ENCODE measurements around the gene COX11.

The COX11 gene

GRCh38 chr17:54945671-54946070 is 22.8 kb downstream of the COX11 start:
- DNase-seq: no peak
- Histone ChIP-seq H2AFZ (ENCODE audit: low read length) (no peak overlapping the region), H3K4me2 (ENCODE audit: low read depth, low read length) (no peak overlapping the region), H3F3A (ENCODE audit: insufficient read depth, low read length) (no peaks in the 10 kb centered on the region), H3K27ac (ENCODE audit: low read length) (no peak overlapping the region), H3K27me3 (replicated peaks; ENCODE audit: insufficient read depth, low read length) (no peaks in the 10 kb centered on the region), H3K4me3 (ENCODE audit: low read length) (no peak overlapping the region), H3K36me3 (replicated peaks; ENCODE audit: insufficient read depth, low read length) (no peaks in the 10 kb centered on the region), H4K20me1 (ENCODE audit: insufficient read depth, low read length) (no peaks in the 10 kb centered on the region), H3K4me1 (ENCODE audit: low read length) (no peaks in the 10 kb centered on the region), H3K9me2 (replicated peaks; ENCODE audit: insufficient read depth, low read length) (no peaks in the 10 kb centered on the region), H3K9ac (ENCODE audit: low read length) (no peak overlapping the region), H3K9me3 (replicated peaks; ENCODE audit: insufficient read depth, low read length) (no peaks in the 10 kb centered on the region), H3K79me2 (ENCODE audit: low read length) (no peaks in the 10 kb centered on the region)
- TF ChIP-seq CTCF (IDR thresholded peaks at IDR 0.05; ENCODE audit: low read length) (no peak), EZH2 (optimal IDR thresholded peaks at IDR 0.05; ENCODE audit: low read depth, low read length) (no peak)

GRCh38 chr17:54945231-54945630 is 23.2 kb downstream of the COX11 start:
- H3K4me3 ChIP-seq (ENCODE audit: low read length): no peak overlapping the region
- H3K27ac ChIP-seq (ENCODE audit: low read length): no peak overlapping the region
- no peaks in the 10 kb centered on the region for H4K20me1 ChIP-seq (ENCODE audit: insufficient read depth, low read length)
- H3F3A ChIP-seq (ENCODE audit: insufficient read depth, low read length): no peaks in the 10 kb centered on the region
- H3K9me3 ChIP-seq (replicated peaks; ENCODE audit: insufficient read depth, low read length): no peaks in the 10 kb centered on the region
- no peak overlapping the region for H3K9ac ChIP-seq (ENCODE audit: low read length)
- H3K27me3 ChIP-seq (replicated peaks; ENCODE audit: insufficient read depth, low read length): no peaks in the 10 kb centered on the region
- no peak for DNase-seq
- no peaks in the 10 kb centered on the region for H3K36me3 ChIP-seq (replicated peaks; ENCODE audit: insufficient read depth, low read length)
- no peak for TF ChIP-seq EZH2phosphoT487 (IDR thresholded peaks at IDR 0.05; ENCODE audit: low read length)
- TF ChIP-seq EZH2 (optimal IDR thresholded peaks at IDR 0.05; ENCODE audit: low read depth, low read length): no peak
- TF ChIP-seq CTCF (IDR thresholded peaks at IDR 0.05; ENCODE audit: low read length): no peak
- H3K9me2 ChIP-seq (replicated peaks; ENCODE audit: insufficient read depth, low read length): no peaks in the 10 kb centered on the region
- no peaks in the 10 kb centered on the region for H3K79me2 ChIP-seq (ENCODE audit: low read length)
- no peaks in the 10 kb centered on the region for H3K4me1 ChIP-seq (ENCODE audit: low read length)
- no peak overlapping the region for H3K4me2 ChIP-seq (ENCODE audit: low read depth, low read length)
- no peak overlapping the region for H2AFZ ChIP-seq (ENCODE audit: low read length)

- Histone ChIP-seq H3K36me3 (replicated peaks; ENCODE audit: insufficient read depth, low read length) (no peaks in the 10 kb centered on the region), H2AFZ (ENCODE audit: low read length) (no peak overlapping the region), H3K9me2 (replicated peaks; ENCODE audit: insufficient read depth, low read length) (no peaks in the 10 kb centered on the region), H3K4me3 (ENCODE audit: low read length) (no peak overlapping the region), H3F3A (ENCODE audit: insufficient read depth, low read length) (no peaks in the 10 kb centered on the region), H3K9me3 (replicated peaks; ENCODE audit: insufficient read depth, low read length) (no peaks in the 10 kb centered on the region), H3K4me1 (ENCODE audit: low read length) (no peaks in the 10 kb centered on the region), H3K27me3 (replicated peaks; ENCODE audit: insufficient read depth, low read length) (no peaks in the 10 kb centered on the region), H3K79me2 (ENCODE audit: low read length) (no peaks in the 10 kb centered on the region), H4K20me1 (ENCODE audit: insufficient read depth, low read length) (no peaks in the 10 kb centered on the region), H3K9ac (ENCODE audit: low read length) (no peak overlapping the region), H3K4me2 (ENCODE audit: low read depth, low read length) (no peak overlapping the region), H3K27ac (ENCODE audit: low read length) (no peak overlapping the region)
- no peak for TF ChIP-seq EZH2phosphoT487 (IDR thresholded peaks at IDR 0.05; ENCODE audit: low read length)
- TF ChIP-seq EZH2 (optimal IDR thresholded peaks at IDR 0.05; ENCODE audit: low read depth, low read length): no peak
- TF ChIP-seq CTCF (IDR thresholded peaks at IDR 0.05; ENCODE audit: low read length): no peak
- DNase-seq: no peak
Observed at GRCh38 chr17:54944796-54945195, 23.7 kb downstream of the COX11 start.

All from MM.1S (cell line).